ENCODE measurements around the gene NPVF. TPM values are rescaled to one million over a fixed set of nuclear protein-coding genes. Genes with fewer than 3 reads are reported as not detected.

The NPVF gene, protein sequence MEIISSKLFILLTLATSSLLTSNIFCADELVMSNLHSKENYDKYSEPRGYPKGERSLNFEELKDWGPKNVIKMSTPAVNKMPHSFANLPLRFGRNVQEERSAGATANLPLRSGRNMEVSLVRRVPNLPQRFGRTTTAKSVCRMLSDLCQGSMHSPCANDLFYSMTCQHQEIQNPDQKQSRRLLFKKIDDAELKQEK
- not detected for total RNA-seq

DNA sequence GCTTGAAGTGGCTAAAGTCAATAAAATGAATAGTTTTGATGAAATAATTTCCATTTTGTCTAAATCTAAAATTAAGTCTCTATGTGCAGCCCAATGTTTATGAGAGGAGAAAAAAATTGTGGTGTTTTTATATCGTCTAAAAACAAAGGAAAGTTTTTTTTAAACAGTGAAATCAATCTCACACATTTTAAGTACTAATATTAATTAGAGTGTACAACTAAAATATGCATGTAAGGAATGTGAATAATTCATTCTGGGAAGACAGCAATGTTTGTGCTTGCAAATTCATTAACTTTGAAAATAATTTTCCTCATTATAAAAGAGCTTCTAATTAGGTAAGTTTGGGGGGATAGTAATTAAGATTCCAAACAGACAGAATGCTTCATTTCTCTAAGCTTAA, at the start of gene NPVF:
TSS of gene NPVF (minus strand) at position 101 of the 400 bp plus-strand sequence. CDS start at position 54, 47 bp downstream.
- Histone ChIP-seq H3K27me3 (no peaks in the 10 kb centered on the region), H3K9me3 (no peaks in the 10 kb centered on the region), H3K27ac (no peak within 1 kb of the TSS), H3K4me1 (no peaks in the 10 kb centered on the region), H3K36me3 (no peaks in the 10 kb centered on the region), H3K4me3 (no peak within 1 kb of the TSS)
- DNase-seq (no peak), ATAC-seq (no peak)
- intact Hi-C loops (cut with DNase I; ENCODE audit: low total_unique reads) (no loop called here), in situ Hi-C loops (cut with MboI; ENCODE audit: low sequenced_read_pairs in 4 of 4) (no loop called here)
- TF ChIP-seq POLR2A (IDR thresholded peaks at IDR 0.05) = no peak
- no peak for TF ChIP-seq CTCF (IDR thresholded peaks at IDR 0.05 in 4 of 5, conservative IDR thresholded peaks at IDR 0.05 in 1 of 5)

DNA sequence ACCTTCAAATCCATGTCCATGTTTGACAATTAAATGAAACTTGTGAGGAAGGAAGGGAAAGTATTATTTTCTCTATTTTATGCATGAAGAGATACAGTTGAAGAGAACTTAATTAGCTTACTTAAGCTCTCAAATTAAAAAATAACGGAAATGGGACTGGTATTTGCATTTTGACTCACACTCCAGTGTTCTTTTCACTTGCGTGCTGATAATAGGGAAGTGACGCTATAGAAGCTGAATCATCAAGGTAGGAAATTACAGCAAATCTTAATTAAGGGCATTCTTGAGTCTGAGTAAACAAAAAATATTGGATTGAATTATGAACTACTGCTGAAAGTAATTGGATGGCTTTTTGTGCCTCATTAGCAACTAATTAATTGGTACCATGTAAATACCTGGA, 44.0 kb upstream of the NPVF start:
- H3K9me3 ChIP-seq = no peaks in the 10 kb centered on the region
- TF ChIP-seq POLR2A (IDR thresholded peaks at IDR 0.05) (no peak), CTCF (IDR thresholded peaks at IDR 0.05 in 4 of 5, conservative IDR thresholded peaks at IDR 0.05 in 1 of 5) (no peak)
- H3K27me3 ChIP-seq = no peaks in the 10 kb centered on the region
- H3K4me3 ChIP-seq = no peak overlapping the region
- H3K4me1 ChIP-seq = no peaks in the 10 kb centered on the region
- H3K36me3 ChIP-seq = no peaks in the 10 kb centered on the region
- in situ Hi-C loops (cut with MboI; ENCODE audit: low sequenced_read_pairs in 4 of 4) = no loop called here
- intact Hi-C loops (cut with DNase I; ENCODE audit: low total_unique reads) = no loop called here
- no peak for DNase-seq
- ATAC-seq = no peak
- no peak overlapping the region for H3K27ac ChIP-seq

DNA sequence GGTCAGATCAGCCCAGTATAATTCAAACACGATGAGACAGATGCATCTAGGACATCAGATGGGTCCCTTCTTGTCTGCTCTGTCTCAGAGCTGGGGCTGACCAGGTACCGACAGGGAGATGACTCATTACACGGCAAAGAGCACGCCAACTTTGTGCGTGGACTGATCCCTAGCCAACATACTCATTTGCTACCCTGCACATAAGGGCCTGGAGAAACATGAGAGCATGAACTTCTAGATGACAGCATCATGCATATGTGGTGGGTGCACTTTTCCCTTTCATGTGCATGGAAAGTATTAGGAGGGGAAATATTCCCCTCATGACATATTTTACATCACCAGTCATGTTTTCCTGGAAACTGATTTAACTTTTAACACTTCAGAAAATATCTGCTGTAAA, 35.1 kb upstream of the NPVF start:
- Histone ChIP-seq H3K27ac (no peak overlapping the region), H3K4me3 (no peak overlapping the region), H3K9me3 (no peaks in the 10 kb centered on the region), H3K4me1 (peaks cover 0 to 7% of the 10 kb centered on the region in 2 donors), H3K36me3 (no peaks in the 10 kb centered on the region), H3K27me3 (no peaks in the 10 kb centered on the region)
- intact Hi-C loops (cut with DNase I; ENCODE audit: low total_unique reads) = no loop called here
- DNase-seq (no peak), ATAC-seq (no peak)
- in situ Hi-C loops (cut with MboI; ENCODE audit: low sequenced_read_pairs in 4 of 4) = loop anchor here (5.0 to 10.0 kb wide), 6 partner anchors 124 to 591 kb away; no protein-coding TSS in a partner anchor
- TF ChIP-seq POLR2A (IDR thresholded peaks at IDR 0.05) = no peak
- TF ChIP-seq CTCF (IDR thresholded peaks at IDR 0.05 in 4 of 5, conservative IDR thresholded peaks at IDR 0.05 in 1 of 5) = no peak

DNA sequence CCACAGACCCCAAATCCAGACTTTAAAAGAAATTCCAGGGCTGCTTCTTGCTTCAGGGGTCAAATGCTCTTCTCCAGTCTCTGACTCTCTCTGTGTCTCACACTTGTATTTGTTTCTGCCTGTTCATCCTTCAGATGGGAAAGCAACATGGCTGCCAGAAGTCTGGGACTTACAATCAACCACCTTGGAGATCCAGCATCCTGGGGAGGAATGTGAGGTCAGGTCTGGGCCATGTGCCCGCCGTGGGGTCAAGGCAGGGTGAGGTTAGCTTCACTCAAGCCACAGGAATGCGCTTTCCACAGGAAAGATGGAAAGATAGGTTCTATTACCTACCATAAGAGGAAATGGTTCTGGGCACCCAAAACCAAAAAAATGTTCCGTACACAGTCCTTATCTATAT, 34.3 kb upstream of the NPVF start:
- Histone ChIP-seq H3K9me3 (no peaks in the 10 kb centered on the region), H3K36me3 (no peaks in the 10 kb centered on the region), H3K4me3 (no peak overlapping the region), H3K27ac (no peak overlapping the region), H3K27me3 (no peaks in the 10 kb centered on the region), H3K4me1 (peaks cover 0 to 7% of the 10 kb centered on the region in 2 donors)
- ATAC-seq (no peak), DNase-seq (no peak)
- TF ChIP-seq CTCF (IDR thresholded peaks at IDR 0.05 in 4 of 5, conservative IDR thresholded peaks at IDR 0.05 in 1 of 5) (no peak), POLR2A (IDR thresholded peaks at IDR 0.05) (no peak)
- in situ Hi-C loops (cut with MboI; ENCODE audit: low sequenced_read_pairs in 4 of 4) (loop anchor here (5.0 to 10.0 kb wide), 6 partner anchors 125 to 592 kb away; no protein-coding TSS in a partner anchor), intact Hi-C loops (cut with DNase I; ENCODE audit: low total_unique reads) (no loop called here)

Data from gastrocnemius medialis (tissue), 4 donors.